Ishikawa (cell line): ENCODE data around the gene CNOT1.

Source experiments
- CEBPB ChIP-seq: IDR thresholded peaks from 2 replicates; pipeline ENCODE4 v1.6.1; 2012
- CREB1 ChIP-seq: IDR thresholded peaks from 2 replicates; pipeline ENCODE4 v1.6.1; 2012; ENCODE audit warnings: low read depth
- EGR1 ChIP-seq: IDR thresholded peaks from 2 replicates; pipeline ENCODE4 v1.6.1; 2012
- EP300 ChIP-seq: IDR thresholded peaks from 2 replicates; pipeline ENCODE4 v1.6.1; 2012; ENCODE audit warnings: borderline replicate concordance
- FOXM1 ChIP-seq: IDR thresholded peaks from 2 replicates; pipeline ENCODE4 v1.6.1; 2012; ENCODE audit warnings: low read depth, borderline replicate concordance
- MAX ChIP-seq: IDR thresholded peaks from 2 replicates; pipeline ENCODE4 v1.6.1; 2012
- NFIC ChIP-seq: IDR thresholded peaks from 2 replicates; pipeline ENCODE4 v1.6.1; 2012
- RAD21 ChIP-seq: IDR thresholded peaks from 2 replicates; pipeline ENCODE4 v1.6.1; 2012; ENCODE audit warnings: low read depth
- REST ChIP-seq: IDR thresholded peaks from 2 replicates; pipeline ENCODE4 v1.6.1; 2012; ENCODE audit warnings: low read depth, mild to moderate bottlenecking
- TAF1 ChIP-seq: IDR thresholded peaks from 2 replicates; pipeline ENCODE4 v1.6.1; 2012; ENCODE audit warnings: low read depth, mild to moderate bottlenecking
- TCF12 ChIP-seq: IDR thresholded peaks from 2 replicates; pipeline ENCODE4 v1.6.1; 2012; ENCODE audit warnings: low read depth
- TEAD4 ChIP-seq: IDR thresholded peaks from 2 replicates; pipeline ENCODE4 v1.6.1; 2012
- USF1 ChIP-seq: IDR thresholded peaks from 2 replicates; pipeline ENCODE4 v1.6.1; 2012
- YY1 ChIP-seq: IDR thresholded peaks from 2 replicates; pipeline ENCODE4 v1.6.1; 2012; ENCODE audit warnings: low read depth
- ZBTB7A ChIP-seq: IDR thresholded peaks from 2 replicates; pipeline ENCODE4 v1.6.1; 2012; ENCODE audit warnings: low read depth

CNOT1 gene

GRCh38 chr16:58640949-58641348 lies 11.3 kb upstream of the CNOT1 start:
- TF ChIP-seq FOXM1 (no peak), RAD21 (no peak), EP300 (no peak), ZBTB7A (no peak), TCF12 (no peak), CEBPB (no peak), TEAD4 (no peak), EGR1 (no peak), USF1 (no peak)

- TF ChIP-seq MAX = no peak
- TF ChIP-seq USF1 = no peak
- TF ChIP-seq REST = no peak
- TF ChIP-seq TEAD4 = no peak
- no peak for TF ChIP-seq EGR1
- no peak for TF ChIP-seq NFIC
- TF ChIP-seq FOXM1 = no peak
- no peak for TF ChIP-seq RAD21
- no peak for TF ChIP-seq ZBTB7A
- no peak for TF ChIP-seq CEBPB
- no peak for TF ChIP-seq TAF1
- TF ChIP-seq YY1 = no peak
- TF ChIP-seq TCF12 = no peak
- TF ChIP-seq EP300 = no peak
- TF ChIP-seq CREB1 = no peak
These were observed 10.2 kb upstream of the CNOT1 start for GRCh38 chr16:58639836-58640235.

- TF ChIP-seq YY1 (no peak), CREB1 (no peak), TEAD4 (no peak), MAX (no peak), EP300 (no peak), TAF1 (no peak), NFIC (no peak), CEBPB (no peak), USF1 (no peak), REST (no peak), ZBTB7A (no peak), FOXM1 (no peak), RAD21 (no peak), TCF12 (no peak), EGR1 (no peak)
These were observed 9.6 kb upstream of the CNOT1 start for GRCh38 chr16:58639230-58639629.

- TF ChIP-seq USF1 (0 out of 2 replicates have a peak, but pooled peaks have one; percentile 22), FOXM1 (no peak), EP300 (no peak), CEBPB (no peak), REST (no peak), NFIC (peak; percentile 51; the same call in 1 of the 2 replicates), MAX (peak; percentile 26; the same call in 1 of the 2 replicates), RAD21 (peak; percentile 84)
These were observed 8.8 kb upstream of the CNOT1 start for GRCh38 chr16:58638148-58639036.
